ENCODE data around the gene BRD9.
"Not testable (repeated sequence)": the region's sequence is repeated elsewhere in the genome, so short reads cannot be mapped to it uniquely, and the experiment has no call there.

The BRD9 gene

DNA sequence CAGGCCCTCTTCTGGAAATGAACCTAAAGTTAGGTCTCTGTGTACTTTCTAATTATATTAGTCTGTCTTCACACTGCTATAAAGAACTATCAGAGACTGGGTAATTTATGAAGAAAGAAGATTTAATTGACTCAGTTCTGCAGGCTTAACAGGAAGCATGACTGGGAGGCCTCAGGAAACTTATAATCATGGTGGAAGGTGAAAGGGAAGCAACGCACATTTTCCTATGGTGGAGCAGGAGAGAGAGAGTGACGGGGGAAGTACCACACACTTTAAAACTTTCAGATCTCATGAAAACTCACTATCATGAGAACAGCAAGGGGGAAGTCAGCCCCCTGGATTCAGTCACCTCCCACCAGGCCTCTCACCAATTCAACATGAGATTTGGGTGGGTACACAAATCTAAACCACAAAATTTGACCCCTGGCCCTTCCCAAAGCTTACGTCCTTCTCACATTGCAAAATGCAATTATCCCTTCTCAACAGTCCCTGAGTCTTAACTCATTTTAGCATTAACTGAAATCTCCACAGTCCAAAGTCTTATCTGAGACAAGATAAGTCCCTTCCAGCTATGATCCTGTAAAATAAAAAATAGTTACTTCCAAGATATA lies 40.8 kb upstream of the BRD9 start:
- TF ChIP-seq, protein P1, sequence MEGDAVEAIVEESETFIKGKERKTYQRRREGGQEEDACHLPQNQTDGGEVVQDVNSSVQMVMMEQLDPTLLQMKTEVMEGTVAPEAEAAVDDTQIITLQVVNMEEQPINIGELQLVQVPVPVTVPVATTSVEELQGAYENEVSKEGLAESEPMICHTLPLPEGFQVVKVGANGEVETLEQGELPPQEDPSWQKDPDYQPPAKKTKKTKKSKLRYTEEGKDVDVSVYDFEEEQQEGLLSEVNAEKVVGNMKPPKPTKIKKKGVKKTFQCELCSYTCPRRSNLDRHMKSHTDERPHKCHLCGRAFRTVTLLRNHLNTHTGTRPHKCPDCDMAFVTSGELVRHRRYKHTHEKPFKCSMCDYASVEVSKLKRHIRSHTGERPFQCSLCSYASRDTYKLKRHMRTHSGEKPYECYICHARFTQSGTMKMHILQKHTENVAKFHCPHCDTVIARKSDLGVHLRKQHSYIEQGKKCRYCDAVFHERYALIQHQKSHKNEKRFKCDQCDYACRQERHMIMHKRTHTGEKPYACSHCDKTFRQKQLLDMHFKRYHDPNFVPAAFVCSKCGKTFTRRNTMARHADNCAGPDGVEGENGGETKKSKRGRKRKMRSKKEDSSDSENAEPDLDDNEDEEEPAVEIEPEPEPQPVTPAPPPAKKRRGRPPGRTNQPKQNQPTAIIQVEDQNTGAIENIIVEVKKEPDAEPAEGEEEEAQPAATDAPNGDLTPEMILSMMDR (IDR thresholded peaks at IDR 0.05; ENCODE audit: extremely low read depth, missing control alignments), result no peak
- DNase-seq (ENCODE audit: low spot score), result no peak

- TF ChIP-seq, protein P1 (IDR thresholded peaks at IDR 0.05; ENCODE audit: extremely low read depth, missing control alignments), result no peak
- no peak for DNase-seq (ENCODE audit: low spot score)
Measured at GRCh38 chr5:932628-933250, 40.1 kb upstream of the BRD9 start.

- no peak for DNase-seq (ENCODE audit: low spot score)
- TF ChIP-seq, protein P1 (IDR thresholded peaks at IDR 0.05; ENCODE audit: extremely low read depth, missing control alignments), result no peak
Measured at GRCh38 chr5:932151-932627, 39.6 kb upstream of the BRD9 start.

DNA sequence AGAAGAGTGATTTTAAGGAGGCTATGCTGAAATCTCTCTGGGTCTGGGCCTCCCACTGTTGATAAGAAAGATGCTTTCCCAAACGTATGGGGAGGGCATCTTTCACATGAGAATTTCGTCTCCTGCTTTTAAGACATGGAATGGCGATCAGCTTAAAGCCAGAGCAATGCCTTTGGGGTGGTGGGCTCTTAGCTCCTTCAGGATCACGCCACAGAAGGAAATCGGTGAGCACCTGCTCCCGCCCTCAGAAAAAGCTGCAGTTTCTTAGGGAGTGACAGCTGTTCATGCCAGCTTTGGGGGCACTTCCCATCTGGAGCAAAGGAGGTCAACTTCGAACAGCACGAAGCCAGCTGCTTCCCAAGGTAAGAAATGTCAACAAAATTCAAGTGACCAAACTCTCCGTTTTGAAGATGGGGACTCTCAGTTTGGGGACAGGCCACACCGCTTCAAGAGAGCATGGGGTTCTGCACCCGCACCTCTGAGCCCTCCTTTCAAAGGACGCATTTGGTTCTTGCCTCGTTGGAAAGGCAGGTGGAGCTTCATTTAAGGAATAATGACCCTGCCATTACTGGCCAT lies 39.1 kb upstream of the BRD9 start:
- no peak for DNase-seq (ENCODE audit: low spot score)
- TF ChIP-seq, protein P1 (IDR thresholded peaks at IDR 0.05; ENCODE audit: extremely low read depth, missing control alignments), result no peak

GRCh38 chr5:930866-931265 lies 38.3 kb upstream of the BRD9 start:
- TF ChIP-seq, protein P1 (IDR thresholded peaks at IDR 0.05; ENCODE audit: extremely low read depth, missing control alignments), result no peak
- no peak for DNase-seq (ENCODE audit: low spot score)

- TF ChIP-seq, protein P1 (IDR thresholded peaks at IDR 0.05; ENCODE audit: extremely low read depth, missing control alignments), result no peak
Measured at GRCh38 chr5:929596-929995, 37.0 kb upstream of the BRD9 start.

GRCh38 chr5:929182-929581 lies 36.6 kb upstream of the BRD9 start:
- DNase-seq (ENCODE audit: low spot score), result not testable (repeated sequence)

More at GRCh38 chr5:929596-929995, 37.0 kb upstream of the BRD9 start:
- no peak for DNase-seq (ENCODE audit: low spot score)

Data from GM20000 (cell line).